ENCODE results near the gene EXOC6B.
A peak's percentile ranks its signal among the peaks of the same experiment; 100 is the strongest.

Gene EXOC6B

DNA sequence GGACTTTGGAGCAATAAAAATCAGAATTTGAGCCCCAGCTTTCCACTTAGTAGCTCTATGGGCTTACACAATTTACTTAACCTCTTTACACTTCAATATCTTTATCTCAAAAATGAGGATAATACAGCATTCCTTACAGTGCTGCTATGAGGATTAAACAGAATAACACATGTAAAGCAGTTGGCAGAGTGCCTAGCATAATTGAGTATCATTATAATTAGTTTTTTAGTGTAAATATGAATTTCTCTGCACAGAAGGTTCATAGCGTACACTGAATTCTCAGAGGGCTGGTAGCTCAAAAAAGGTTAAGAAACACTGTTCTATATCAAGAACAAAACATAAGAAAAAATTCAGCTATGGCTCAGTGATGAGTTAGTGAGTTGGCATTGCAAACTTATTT, 487.8 kb downstream of the EXOC6B start:
- DNase-seq, result peak; percentile 56

DNA sequence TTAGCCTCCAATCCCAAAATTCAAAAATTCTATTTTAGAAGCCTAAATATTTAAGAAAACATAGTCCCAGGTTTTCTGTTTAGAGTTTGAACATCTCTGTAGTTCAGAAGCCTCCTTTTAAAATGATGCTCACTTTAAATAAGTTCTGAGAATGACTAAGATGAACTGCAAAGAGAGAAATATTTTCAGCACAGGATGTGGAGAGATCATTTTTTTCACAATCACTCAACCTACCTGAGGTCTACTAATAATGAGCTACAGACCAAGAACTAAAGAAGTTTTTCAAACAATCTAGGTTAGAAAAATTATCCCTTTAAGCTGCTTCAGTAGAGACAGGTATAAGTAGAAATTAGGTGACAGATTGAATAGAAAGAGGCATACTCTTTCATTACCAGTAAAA, 493.1 kb downstream of the EXOC6B start:
- no peak for DNase-seq

DNA sequence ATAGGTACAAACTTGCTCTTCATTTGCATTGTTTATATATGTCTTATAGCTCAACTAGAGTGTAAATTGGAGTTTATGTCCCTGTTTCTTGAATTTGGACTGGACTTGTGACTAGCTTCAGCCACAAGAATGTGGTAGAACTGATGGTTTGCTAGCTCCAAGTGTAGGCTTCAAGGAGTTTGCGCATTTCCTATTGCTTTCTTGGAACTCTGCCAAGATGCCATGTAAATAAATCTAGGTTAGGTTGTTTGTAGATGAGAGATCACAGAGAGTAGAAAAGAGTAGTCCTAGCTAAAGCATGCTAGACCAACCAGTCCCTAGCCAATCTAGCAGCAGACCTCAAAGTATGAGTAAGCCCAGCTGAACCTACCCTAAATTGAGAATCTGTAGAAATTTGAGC, 495.2 kb downstream of the EXOC6B start:
- peak; percentile 26 for DNase-seq

DNA sequence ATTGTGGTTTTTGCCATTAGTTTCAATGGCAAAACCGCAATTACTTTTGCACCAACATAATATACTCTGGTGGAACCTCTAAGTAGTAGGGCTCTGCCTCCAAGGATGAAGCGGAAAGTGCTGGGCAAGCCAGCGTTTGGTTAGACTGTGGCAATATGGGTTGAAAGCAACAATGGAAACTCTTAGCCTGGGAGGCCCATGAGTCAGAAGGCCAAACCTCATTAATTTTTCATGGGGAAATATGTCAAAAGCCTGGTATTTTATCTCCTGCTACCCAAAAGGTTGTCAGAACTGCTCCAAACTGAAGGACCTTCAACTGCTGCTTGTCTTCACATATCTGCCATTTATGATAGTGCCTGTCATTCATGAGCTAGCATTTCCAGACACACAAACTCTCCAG, 499.1 kb downstream of the EXOC6B start:
- no peak for DNase-seq

DNA sequence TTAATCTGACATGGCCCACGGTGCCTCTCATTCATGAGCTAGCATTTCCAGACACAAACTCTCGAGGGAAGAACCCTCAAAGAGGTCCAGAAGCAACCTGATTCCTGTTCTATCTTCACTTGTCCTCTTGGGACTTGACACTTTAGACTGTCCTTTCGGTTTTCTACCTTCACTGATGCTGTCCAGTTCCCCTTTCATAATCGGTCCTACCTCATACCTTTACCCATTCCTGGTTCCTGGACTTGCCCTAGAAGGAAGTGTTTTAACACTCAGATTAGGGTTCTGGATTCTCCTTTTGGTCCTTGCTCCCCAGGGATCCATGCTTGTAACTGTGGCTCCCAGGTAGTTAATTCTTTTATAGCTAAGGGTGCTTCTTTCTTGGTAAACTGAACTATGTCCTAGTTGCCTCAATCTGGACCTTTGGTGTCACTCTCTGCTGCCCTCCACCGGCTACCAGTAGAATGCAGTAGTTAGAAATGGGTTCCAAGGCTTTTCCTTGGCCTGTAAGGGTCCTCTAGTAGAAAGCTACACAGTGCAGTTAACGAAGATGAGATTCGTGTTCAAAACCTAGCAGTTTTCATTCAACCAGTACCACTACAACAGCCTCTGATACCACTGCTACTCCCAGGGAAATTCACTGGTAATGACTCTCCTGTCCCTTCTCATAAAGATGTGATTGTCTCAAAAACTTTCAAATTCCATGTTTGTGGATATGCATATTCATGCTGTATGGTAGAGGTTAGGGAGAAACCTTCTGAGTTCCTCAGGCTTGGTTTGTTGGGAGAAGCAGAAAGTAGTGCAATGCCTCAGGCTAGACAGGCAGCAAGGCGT, 500.0 kb downstream of the EXOC6B start:
- DNase-seq, result peak; percentile 0

DNA sequence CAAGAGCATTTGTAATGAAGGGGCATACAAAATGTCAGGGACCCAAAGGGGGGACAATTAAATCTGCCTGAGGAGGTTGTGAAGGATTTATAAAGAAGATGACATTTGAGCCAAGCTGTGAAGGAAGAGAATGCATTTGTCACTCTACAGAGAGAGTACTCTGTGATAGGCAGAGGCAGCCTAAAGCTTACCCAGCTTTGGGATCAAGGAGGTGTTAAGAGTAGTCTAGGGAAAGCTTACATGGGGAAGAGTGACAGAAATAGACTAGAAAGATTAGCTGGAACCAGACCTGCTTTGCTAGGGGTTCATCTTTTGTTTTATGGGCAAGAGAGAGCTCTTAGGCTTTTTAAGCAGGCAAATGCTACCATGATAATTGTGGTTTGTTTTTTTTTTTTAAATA, 509.1 kb downstream of the EXOC6B start:
- DNase-seq, result no peak

DNA sequence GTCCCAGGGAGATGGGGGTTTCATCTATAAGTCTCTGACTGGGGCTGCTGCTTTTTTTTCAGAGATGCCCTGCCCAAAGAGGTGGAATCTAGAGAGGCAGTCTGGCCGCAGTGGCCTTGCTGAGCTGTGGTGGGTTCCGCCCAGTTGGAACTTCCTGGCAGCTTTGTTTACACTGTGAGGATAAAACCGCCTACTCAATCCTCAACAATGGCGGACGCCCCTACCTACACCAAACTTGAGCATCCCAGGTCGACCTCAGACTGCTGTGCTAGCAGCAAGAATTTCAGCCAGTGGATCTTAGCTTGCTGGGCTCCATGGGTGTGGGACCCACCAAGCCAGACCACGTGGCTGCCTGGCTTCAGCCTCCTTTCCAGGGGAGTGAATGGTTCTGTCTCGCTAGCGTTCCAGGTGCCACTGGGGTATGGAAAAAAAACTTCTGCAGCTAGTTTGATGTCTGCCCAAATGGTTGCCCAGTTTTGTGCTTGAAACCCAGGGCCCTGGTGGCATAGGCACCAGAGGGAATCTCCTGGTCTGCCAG, 525.6 kb downstream of the EXOC6B start:
- no peak for DNase-seq

DNA sequence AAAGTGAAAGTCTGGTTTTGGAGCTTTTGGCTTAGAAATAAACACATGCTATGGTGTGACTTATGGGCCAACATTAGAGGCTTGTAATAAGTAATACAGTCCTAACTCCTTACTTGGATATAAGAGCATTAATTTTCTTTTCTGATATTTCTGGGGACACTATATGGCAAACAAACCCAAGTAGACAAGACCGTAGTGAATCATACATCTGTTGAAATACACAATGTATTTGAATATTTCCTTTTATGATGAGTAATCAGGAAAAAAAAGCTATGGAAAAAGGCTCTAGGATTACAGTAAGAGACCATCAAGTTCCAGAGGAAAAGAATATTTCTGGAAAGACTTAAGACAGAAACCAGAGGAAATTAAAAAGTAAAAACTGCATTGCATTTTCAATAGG, 532.2 kb downstream of the EXOC6B start:
- DNase-seq, result no peak

DNA sequence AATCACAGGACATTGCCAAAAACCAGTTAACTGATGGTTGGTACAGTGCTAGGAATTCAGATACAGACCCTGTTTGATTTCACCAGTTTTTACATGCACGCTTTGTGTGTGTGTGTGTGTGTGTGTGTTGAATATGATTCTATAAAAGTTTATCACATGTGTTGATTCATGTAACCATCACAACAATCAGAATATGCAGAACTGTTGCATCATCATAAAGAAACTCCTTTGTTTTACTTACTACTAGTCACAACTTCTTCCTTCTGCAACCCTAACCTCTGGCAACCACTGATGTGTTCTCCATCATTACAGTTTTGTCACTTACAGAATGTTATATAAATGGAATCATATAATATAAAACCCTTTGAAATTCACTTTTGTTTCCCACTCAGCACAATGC, 533.4 kb downstream of the EXOC6B start:
- DNase-seq, result no peak

DNA sequence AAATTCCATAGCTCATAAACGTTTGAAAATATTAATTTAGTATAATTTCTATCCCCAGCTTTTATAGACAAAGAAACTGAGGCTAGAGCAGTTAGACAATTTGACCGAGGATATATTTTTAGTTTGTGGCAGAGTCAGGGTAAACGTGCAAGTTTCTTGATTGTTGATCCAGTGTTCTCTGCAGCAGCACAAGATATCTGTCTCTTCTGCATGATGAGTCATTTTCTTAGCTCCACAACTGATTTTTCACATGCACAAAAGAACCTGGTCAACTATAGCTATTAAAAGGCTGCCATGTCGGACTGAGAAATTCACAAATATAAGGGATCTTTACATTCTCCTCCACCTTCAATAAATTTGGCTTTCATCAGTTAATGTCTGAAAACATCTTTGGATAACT, 534.8 kb downstream of the EXOC6B start:
- DNase-seq, result no peak

DNA sequence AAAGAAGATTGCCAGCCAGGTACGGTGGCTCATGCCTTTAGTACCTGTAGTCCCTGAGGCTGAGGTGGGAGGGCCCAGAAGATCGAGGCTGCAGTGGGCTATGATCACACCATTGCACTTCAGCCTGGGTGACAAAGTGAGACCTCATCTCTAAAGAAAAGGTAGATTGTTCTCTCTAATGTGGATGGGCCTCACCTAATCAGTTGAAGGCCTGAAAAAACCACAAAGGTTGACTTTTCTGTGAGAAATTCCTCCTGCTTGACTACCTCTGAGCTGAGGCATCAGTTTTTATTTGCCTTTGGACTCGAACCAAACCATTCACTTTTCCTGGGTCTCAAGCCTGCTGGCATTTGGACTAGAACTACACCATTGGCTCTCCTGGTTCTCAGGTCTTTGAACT, 536.1 kb downstream of the EXOC6B start:
- no peak for DNase-seq

DNA sequence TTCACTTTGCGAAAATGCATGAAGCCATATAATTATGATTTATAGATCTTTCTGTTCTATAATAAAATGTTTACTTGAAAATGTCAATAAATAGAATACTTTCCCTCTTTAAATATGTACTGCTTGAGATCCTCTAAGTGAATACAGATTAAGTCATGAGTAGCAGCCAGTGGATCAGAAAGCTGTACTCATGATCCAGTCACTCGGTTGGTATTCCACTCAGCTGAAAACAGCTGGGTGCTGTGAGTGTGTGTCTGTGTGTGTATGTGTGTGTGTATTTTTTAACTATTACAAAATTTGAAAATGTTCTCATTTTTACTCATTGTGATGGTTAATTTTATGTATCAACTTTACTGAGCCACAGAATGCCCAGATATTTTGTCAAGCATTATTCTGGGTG, 536.5 kb downstream of the EXOC6B start:
- DNase-seq, result no peak

DNA sequence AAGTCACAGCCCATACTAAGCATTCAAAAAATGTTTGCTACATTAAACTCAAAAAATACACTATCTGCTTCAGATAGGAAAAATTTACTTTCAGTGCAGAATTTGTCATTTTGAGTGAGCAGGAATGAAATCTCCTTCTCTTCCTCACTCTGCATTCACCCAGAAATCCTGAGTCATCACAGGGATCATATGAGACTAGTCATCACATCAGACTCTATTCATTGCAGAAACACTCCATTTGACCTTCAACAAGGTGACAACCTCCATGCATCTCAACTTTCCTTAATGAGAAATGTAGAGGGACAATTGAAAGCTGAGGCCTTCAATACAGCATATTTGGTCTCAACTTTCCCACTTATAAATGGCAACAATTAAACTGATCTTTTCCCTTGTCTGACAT, 547.8 kb downstream of the EXOC6B start:
- DNase-seq, result no peak

DNA sequence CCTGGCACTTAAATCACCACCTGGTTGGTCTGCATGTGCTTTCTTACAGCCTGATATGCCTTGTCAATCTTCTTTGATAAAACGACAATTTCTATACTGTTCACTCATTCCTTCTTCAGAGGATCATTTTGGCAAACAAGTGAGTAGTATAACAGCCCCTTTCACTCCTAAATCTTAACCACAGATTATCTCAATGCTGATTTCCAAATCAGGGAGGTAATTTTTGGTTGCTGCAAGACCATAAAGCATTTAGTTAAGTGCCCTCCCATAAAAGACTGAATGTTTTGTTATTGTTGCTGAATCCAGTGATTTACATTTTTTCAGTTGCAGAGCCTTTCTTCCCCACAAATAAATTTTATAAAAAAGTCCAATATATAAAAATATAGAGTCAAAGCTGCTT, 549.0 kb downstream of the EXOC6B start:
- no peak for DNase-seq

DNA sequence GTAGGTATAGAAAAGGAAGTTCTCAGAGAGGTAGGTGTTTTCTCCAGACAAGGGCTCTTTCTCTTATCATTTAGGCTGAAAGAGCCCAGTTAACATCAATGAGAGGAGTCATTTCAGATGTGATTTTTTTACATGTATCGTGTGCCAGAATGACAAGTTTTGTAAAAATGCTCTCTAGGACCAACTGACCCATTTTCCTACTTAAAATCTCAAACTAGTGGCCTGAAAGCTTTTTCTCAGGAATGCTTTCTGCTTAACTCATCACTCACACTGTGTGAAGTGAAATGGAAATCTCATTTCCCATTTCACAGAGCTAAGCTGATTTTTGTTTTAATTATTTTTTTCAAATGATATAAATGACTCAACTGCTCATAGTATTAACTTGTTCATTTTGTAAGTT, 549.5 kb downstream of the EXOC6B start:
- DNase-seq, result no peak

DNA sequence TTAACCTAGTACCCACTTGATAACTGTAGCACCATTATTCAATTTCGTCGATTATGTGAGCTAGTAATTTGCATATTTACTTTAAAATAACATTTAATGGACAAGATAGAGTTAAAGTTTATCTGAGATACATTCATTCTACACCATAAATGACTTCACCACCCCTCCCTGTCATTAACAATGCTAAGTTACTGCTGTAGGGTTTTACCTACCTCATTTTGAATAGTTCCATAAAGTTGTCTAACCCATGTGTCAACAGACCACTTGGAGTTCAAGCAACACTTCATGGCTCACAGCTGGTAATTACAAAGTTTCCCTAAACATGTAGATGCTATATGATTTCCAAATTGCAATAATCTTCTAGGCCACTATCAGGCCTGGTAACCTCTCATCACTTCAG, 550.7 kb downstream of the EXOC6B start:
- DNase-seq, result no peak

DNA sequence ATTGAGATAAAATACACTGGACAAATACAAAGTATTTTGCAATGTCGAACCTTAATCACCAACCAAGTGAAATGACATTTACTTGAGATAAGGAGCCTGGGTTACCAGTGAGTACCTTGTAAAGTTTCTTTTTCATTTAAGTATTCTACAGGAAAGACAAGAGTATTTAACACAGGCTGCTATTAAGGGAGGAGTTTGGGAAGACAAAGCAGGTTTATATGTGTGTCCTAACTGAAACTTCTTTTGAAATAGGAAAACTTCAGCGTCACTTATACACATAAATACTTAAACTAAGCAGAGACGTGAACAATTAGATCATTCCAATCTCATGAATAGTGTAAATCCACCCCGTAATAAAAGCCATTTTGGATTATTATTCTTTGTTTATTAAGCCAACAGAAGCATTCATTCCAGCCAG, 551.4 kb downstream of the EXOC6B start:
- DNase-seq, result no peak

DNA sequence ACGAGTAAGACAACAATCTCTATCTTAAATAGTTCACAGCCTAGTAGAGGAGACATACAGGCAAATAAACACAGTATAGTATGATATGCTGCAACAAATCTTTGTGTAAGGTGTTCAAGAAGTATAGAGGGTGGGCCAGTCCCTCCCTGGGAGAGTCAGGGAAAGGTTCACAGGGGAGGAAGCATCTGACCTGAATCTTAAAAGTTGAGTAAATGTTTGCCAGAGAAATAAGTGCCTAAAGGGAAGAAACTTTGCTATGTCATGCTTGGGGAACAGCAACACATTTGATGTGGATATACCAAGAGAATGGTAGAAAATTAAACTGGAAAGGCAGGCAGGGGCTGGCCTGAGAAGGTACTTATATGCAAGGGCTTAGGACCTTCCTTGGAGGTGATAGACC, 552.4 kb downstream of the EXOC6B start:
- no peak for DNase-seq

DNA sequence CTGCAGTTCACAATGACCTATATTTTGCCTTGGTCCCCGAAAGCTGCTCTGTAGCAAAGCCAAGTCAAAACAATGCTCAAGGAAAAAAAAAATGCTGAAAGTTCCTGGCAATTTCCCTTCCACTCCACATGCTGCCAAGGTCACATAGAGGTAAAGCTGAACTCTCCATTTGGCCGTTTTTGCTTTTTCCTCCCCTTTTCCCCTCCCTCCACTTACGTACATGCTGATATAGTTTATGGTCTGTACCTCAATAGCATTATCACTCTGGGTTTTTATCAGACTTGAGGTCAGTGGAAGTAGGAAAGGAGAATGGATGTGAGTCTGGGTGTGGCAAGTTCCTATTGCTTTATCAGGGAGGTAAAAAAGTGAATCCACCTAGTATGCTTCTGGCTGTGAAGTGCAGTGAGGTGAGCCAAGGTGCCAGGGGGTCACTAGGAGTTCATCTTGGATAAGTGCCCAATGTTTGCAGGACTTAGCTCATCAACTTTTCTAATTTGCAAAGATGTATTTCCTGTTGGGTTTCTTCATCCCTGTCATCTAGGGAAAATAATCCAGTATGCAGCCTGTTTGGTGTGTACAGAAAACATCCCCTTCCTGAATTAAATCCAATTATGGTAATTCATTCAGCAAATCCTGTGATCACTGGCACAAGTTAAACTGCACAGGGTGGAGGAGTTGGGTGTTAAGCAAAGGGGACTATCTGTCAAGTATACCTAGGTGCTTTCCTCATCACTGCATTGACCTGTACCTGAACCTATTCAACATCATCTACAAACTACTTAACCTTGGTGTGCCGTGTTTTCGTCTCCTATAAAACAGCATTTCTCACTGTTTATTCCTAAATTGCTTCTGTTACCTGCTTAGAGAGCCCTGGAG, 553.8 kb downstream of the EXOC6B start:
- no peak for DNase-seq

DNA sequence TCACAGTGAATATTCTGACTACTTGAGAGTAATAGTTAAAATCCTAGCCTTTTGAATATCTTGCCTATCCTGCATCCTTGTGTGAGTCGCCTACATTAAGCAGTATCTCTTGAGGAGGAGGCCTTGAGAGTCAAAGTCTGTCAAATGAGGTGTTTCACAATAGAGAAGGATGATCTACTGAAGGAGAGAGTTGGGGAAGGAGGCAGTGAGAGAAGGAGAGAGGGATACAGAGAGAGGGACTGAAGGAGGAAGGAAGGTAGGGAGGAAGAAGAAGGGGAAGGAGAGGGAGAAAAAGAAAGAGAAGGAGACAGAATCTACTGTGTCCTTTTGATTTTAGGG, 554.6 kb downstream of the EXOC6B start:
- no peak for DNase-seq

DNA sequence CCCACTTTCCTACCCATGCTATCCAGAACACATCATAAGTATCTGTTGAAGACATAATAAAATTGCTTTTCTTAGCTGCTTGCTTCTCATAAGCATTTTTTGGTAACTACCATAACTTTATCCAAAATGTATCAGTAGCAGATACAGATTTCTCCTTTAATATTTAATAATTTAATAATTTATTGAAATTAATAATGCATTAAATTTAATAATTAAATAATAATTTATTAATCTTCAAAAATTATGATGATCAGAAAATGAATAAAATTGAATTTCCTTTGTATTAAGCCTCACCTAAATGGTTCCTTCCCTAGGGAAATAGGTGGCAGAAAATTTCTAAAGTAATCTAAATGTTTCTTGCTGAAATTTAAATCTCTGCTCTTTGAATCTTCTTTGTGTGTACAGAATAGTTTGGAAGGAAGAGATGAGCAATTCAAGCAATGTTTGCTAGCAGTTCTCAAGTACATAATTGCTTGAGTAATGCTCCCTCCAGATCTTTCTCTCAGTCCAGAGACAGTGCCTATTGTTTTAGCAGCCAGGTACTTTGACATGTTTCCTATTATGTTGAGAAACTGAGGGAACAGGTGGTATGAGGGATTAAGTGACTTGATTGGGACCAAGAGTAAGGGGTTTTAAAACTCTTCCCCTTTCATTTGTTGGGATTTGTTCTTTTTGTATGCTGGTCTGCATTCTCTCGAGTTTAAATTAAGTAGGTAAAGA, 555.1 kb downstream of the EXOC6B start:
- no peak for DNase-seq

DNA sequence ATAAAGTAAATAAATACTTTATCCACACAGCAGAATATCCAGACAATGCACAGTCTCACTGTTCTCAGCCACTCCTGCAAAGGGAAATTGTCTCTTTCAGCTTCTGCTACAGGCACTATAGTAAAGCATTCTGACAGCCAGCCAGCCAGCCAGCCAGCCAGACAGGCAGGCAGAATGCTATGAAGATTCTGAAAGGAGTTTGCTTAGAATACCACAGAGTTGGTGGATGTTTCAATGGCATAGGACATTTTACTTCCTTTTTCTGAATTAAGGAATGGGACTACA, 562.1 kb downstream of the EXOC6B start:
- no peak for DNase-seq

DNA sequence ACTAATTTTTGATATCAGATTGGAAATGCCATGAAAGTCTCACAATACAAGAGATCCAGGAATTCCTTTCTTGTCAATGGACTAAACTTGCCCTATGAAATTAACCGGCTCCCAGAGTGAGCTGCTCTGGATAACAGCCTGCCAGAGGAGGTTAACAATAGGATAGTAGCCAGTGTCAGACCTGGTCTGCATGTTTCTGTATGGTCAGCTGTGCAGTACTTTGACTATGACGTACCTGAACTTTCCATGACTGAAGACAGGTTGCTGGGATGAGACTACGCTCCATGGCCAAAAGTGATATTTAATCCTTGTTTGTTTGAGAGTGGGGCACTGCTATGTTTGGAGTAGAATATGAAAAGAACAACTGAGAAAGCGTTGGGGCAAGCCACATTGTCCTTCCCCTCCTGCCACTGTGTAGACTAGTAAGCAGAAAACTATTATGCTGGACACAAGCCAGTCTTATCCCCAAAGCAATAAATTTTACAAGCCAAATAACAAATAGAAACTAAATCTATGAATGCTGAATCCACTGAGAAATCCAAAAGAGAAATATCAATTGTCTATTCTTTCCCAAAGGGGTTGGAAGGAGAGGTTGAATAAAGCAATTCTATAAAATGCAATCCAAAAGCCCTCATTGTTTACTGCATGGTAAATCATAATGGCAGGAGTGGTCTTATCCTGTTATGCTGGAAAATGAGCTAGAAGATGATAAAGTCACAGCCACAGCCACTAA, 562.6 kb downstream of the EXOC6B start:
- no peak for DNase-seq

Measured in COR-L47 (cell line).